HUES6 (cell line): ENCODE measurements around the gene SPDYE1.
"Not testable (repeated sequence)": the region's sequence is repeated elsewhere in the genome, so short reads cannot be mapped to it uniquely, and the experiment has no call there.

Experiments used
- H3K27ac ChIP-seq: 2 replicates; pipeline ENCODE4 v1.7.0; 2013; ENCODE audit warnings: low read depth, mild to moderate bottlenecking, low read length, inconsistent platforms
- H3K27me3 ChIP-seq: 2 replicates; pipeline ENCODE4 v1.6.1; 2013; ENCODE audit warnings: low read length; ENCODE audit not compliant: control insufficient read depth, insufficient read depth
- H3K36me3 ChIP-seq: 2 replicates; pipeline ENCODE4 v1.6.1; 2013; ENCODE audit warnings: low read length; ENCODE audit not compliant: control insufficient read depth, insufficient read depth
- H3K4me1 ChIP-seq: 2 replicates; pipeline ENCODE4 v1.6.1; 2013; ENCODE audit warnings: low read length; ENCODE audit not compliant: control insufficient read depth, insufficient read depth
- H3K4me3 ChIP-seq: 2 replicates; pipeline ENCODE4 v1.5.1; 2013; ENCODE audit warnings: low read depth, low read length
- H3K9ac ChIP-seq: one replicate; pipeline ENCODE4 v1.6.1; 2013; ENCODE audit warnings: mild to moderate bottlenecking, low read length
- H3K9me3 ChIP-seq: 2 replicates; pipeline ENCODE4 v1.6.1; 2013; ENCODE audit warnings: low read depth, low read length; ENCODE audit not compliant: control insufficient read depth, insufficient read depth

SPDYE1 gene, protein sequence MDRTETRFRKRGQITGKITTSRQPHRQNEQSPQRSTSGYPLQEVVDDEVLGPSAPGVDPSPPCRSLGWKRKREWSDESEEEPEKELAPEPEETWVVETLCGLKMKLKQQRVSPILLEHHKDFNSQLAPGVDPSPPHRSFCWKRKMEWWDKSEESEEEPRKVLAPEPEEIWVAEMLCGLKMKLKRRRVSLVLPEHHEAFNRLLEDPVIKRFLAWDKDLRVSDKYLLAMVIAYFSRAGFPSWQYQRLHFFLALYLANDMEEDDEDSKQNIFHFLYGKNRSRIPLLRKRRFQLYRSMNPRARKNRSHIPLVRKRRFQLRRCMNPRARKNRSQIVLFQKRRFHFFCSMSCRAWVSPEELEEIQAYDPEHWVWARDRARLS

DNA sequence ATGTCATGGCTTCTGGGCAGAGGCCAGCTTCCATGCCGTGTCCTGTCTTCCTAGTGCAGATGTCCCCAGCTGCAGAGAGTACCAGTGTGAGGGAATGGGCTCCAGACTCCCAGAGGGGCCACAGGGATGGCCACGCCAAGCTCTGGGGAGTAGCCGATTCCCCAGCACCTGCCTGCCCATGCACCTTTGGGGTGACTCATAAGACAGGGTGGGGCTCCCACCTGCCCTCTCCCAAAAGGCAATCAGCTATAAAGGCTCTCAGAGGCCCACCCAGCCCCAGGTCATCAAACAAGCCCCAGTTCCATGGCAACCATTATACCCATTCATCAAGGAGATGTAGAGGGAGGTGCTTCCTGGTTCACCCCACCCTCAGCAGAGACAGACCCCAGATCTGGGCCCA lies at the start of gene SPDYE1:
TSS of gene SPDYE1 (plus strand) at position 366 of the 400 bp plus-strand sequence. CDS start 2,053 bp downstream, outside the sequence.
- not testable (repeated sequence) for H3K4me3 ChIP-seq, H3K36me3 ChIP-seq, H3K27me3 ChIP-seq, H3K27ac ChIP-seq, H3K9me3 ChIP-seq, H3K9ac ChIP-seq, H3K4me1 ChIP-seq

DNA sequence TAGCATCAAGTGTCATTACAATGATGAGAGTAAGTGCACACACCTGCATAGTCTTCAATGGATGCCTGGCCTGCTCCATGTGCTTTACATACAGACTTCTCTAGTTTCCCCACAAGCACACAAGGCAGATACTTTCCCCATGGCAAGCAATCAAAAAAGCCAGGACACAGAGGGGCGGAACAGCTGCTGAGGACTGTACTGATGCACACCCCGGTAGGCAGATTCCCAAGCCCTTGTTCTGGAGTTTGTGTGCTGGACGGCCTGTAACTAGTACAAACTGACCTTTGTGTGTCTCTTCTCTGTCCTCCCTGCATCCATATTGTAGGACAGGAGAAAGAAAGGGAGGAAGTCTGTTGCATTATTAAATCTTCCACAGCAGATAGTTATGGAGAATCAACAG lies 45.7 kb upstream of the SPDYE1 start:
- no peak overlapping the region for H3K27ac ChIP-seq
- H3K9ac ChIP-seq, result no peak overlapping the region
- H3K4me3 ChIP-seq, result no peak overlapping the region
- H3K27me3 ChIP-seq, result no peaks in the 10 kb centered on the region
- no peaks in the 10 kb centered on the region for H3K9me3 ChIP-seq
- H3K4me1 ChIP-seq, result 0 out of 2 replicates have a peak, but pooled peaks cover 3% of the 10 kb centered on the region
- H3K36me3 ChIP-seq, result peaks cover 4% of the 10 kb centered on the region; the same call in 1 of the 2 replicates

DNA sequence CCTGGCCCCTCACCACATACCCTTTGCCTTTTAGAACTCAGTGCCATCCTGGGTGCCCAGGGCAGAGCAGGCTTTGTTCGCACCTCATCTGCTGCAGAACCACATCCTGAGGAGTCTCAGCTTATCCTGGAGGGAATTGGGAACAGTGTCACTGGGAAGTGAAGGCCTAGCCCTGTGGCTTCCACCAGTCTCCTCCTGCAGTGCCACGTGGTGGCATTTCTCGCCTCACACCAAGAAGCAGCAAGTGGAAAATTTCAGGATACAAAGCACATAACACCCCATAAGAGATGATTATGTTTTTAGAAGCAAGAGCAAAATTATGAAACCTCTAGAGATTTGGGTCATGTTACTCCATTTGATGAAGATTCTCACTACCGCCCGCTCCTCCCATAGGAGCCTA lies 44.6 kb upstream of the SPDYE1 start:
- 0 out of 2 replicates have a peak, but pooled peaks cover 3% of the 10 kb centered on the region for H3K4me1 ChIP-seq
- H3K4me3 ChIP-seq, result no peak overlapping the region
- no peaks in the 10 kb centered on the region for H3K9me3 ChIP-seq
- no peaks in the 10 kb centered on the region for H3K27me3 ChIP-seq
- H3K27ac ChIP-seq, result no peak overlapping the region
- peaks cover 4% of the 10 kb centered on the region; the same call in 1 of the 2 replicates for H3K36me3 ChIP-seq
- H3K9ac ChIP-seq, result no peak overlapping the region

DNA sequence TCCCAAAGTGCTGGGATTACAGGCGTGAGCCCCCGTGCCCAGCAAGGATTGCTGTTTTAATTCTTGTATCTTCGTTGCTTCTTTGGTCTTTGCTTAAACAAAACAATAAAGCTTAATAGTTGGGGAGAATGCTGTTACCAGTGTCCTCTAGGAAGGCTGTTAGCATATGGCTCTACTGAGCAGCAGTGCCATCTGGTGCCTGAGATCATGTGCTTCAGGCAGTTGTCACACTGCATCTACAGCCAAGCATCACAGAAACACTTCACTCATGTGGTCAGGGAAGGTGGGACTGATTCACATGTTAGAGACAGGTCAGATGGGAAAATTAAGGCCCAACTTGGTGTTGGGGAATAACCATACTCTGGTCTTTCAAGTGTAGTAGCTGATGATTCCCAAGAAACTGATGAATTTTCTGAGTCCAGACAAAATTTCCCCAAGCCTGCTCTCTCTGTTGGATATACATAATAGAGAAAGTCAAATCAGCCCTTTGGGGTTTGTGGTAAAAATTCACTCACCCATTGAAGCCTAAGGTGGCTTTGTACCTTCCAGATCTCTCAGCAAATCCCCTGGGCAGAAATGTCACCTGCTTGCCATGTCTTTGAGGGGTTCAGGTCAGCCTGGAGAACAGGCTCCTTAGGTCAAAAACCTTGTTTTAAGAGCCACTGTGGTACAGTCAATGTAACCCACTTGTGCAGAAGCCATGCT lies 43.0 kb upstream of the SPDYE1 start:
- no peak overlapping the region for H3K4me3 ChIP-seq
- no peaks in the 10 kb centered on the region for H3K27me3 ChIP-seq

DNA sequence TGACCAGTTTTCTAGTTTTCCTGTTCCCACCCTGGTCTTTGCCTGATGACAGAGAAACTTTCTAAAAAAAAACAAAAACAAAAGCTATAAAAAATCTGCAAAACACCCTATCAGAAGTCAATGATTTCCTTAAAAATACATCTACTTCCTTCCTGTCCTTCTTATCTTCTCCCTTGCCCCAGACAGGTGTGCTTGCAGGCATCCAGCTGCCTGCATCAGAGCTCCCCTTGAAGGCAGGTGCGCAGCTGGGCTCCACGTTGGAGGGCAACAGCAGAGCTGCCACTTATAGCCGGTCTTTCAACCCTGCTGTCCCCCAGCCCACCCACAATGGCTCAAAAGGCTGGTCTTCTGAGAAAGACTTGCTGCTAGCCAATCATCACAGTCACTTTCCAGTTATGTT lies 41.7 kb upstream of the SPDYE1 start:
- Histone ChIP-seq H3K9me3 (no peaks in the 10 kb centered on the region), H3K4me1 (no peaks in the 10 kb centered on the region), H3K27ac (no peak overlapping the region), H3K36me3 (no peaks in the 10 kb centered on the region), H3K9ac (no peak overlapping the region), H3K4me3 (no peak overlapping the region), H3K27me3 (no peaks in the 10 kb centered on the region)

More for the DNA sequence above, 43.0 kb upstream of the SPDYE1 start:
- no peak overlapping the region for H3K27ac ChIP-seq
- H3K36me3 ChIP-seq, result peaks cover 4% of the 10 kb centered on the region; the same call in 1 of the 2 replicates
- no peak overlapping the region for H3K9ac ChIP-seq
- no peaks in the 10 kb centered on the region for H3K9me3 ChIP-seq
- H3K4me1 ChIP-seq, result no peaks in the 10 kb centered on the region

DNA sequence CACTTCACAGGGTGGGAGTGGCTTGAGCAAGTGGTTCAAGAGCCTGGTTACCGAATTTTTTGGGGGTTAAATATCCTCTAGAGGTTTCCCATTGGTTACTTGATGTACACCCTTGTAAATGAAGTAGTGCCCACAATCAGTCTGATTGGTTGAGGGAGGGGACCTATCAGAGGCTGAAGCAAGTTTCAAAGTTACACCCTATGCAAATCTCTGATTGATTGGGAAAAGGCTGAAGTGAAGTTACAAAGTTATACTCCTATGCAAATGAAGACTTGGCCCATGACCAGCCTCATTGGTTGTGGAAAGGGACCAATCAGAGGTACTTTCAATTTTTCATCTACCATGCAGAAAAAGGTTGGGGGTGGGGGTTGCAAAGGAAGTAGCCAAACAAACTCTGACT lies 36.8 kb upstream of the SPDYE1 start:
- H3K9me3 ChIP-seq, result no peaks in the 10 kb centered on the region
- no peak overlapping the region for H3K9ac ChIP-seq
- no peaks in the 10 kb centered on the region for H3K4me1 ChIP-seq
- no peak overlapping the region for H3K27ac ChIP-seq
- H3K4me3 ChIP-seq, result no peak overlapping the region
- no peaks in the 10 kb centered on the region for H3K27me3 ChIP-seq
- no peaks in the 10 kb centered on the region for H3K36me3 ChIP-seq

DNA sequence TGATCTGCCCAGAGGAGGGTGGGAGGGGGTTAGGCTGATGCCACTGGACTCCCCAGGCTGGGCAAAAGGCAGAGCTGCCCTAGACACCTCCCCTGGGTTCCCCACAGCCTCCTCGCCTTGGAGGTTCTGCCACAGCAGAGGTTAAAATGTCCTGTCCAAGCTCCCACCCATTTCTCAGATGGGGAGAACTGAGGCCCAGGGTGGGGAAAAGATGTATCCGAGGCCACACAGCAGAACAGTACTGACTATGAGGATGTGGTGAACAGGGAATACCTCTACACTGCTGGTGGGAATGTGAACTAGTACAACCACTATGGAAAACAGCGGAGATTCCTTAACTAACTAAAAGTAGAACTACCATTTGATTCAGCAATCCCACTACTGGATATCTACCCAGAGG lies 31.3 kb upstream of the SPDYE1 start:
- H3K4me3 ChIP-seq, H3K4me1 ChIP-seq: not testable (repeated sequence)

DNA sequence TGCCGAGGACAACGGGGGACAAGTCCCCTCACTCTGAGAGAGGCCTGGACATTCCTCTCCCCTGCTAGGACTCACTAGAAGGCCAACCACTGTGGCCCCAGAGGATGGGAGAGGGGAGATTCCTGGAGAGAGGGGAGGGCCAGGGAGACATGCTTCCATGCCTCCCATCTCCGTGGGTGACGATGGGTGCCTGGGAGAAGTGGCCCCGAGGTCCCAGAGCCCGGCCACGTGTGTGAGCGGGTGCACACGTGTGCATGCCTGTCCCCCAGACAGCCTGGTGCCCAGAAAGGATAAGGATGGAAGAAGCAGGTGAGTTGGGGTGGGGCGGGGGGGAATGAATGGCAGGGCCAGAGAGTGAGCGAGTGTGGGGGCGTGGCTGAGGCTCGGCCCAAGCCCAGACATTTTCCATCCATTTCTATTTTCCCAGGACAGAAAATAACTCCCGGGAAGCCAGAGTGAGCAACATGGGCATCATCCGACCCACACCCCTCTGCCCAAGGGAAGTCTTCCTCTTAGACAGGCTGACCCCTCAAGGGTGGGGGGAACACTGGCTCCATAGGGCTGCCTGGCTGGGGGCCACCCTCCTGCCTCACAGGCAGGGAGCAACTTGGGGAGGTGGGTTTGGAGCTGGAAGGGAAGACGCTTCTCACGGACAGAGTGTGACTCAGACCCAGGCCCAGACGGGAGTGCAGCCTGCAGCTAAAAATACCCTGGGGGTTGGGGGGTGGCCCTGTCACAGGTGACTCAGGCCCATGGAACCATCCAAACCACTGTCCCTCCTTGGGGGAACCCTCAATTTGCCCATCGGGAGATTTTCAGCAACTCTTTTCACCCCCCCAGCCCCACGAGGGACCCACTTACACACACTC lies 29.3 kb upstream of the SPDYE1 start:
- not testable (repeated sequence) for H3K4me1 ChIP-seq, H3K9ac ChIP-seq, H3K27ac ChIP-seq, H3K27me3 ChIP-seq, H3K4me3 ChIP-seq, H3K36me3 ChIP-seq, H3K9me3 ChIP-seq

More for the DNA sequence above, 31.3 kb upstream of the SPDYE1 start:
- H3K27ac ChIP-seq, H3K36me3 ChIP-seq, H3K9ac ChIP-seq, H3K27me3 ChIP-seq, H3K9me3 ChIP-seq: not testable (repeated sequence)

DNA sequence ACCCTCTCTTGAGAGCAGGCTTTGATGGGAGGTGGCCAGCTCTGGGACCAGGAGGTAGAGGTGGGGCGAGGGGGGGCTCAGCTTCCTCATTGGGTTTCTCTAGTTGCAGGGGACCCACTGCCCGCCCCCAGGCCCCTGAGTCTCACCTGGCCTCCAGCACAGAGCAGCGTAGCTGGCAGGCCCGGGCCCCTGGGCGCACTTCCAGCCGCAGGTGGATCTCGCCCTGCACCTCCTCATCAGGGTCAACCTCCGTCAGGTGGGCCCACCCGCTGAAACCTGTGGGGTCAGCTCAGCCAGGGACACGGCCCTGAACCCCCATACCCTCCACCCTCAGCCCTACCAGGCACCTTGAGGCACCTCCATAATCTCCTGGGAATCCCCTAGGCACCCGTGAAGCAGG lies 28.1 kb upstream of the SPDYE1 start:
- not testable (repeated sequence) for H3K4me1 ChIP-seq, H3K27me3 ChIP-seq, H3K9me3 ChIP-seq, H3K4me3 ChIP-seq, H3K9ac ChIP-seq, H3K27ac ChIP-seq, H3K36me3 ChIP-seq

DNA sequence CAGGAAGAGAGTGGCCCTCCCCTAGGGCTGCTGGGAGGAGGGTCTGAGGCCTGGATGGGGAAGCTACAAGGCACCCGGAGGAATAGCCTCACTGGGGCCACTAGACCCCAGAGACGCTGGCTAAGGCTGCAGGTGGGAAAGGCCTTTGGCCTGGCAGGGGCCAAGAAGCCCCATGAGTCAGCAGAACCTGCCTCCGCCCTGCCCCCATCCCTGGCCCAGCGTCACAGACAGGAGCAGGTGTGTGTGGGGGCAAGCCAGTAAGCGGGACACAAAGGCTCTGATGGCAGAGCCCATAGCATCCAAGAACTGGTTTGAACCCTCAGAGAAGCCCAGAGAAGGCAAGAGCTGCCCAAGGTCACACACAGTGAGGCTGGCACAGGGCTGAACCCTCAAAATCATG lies 27.0 kb upstream of the SPDYE1 start:
- not testable (repeated sequence) for H3K4me1 ChIP-seq, H3K36me3 ChIP-seq, H3K9ac ChIP-seq, H3K9me3 ChIP-seq, H3K4me3 ChIP-seq, H3K27me3 ChIP-seq, H3K27ac ChIP-seq
